H1 (cell line): ENCODE results near the gene HEXIM2. TPM values are rescaled to one million over a fixed set of nuclear protein-coding genes. Genes with fewer than 3 reads are reported as not detected.

Experiments used
- microRNA-seq, 2 experiments: library from miRNA; unstranded; fragments of <30 nt; microRNA quantifications; one replicate each; pipeline versions ENCODE4 to v1.2.0, GENCODE V29; 2016 to 2020; ENCODE audit warnings: borderline microRNAs expressed in 2 of 2, borderline number of aligned reads in 2 of 2, borderline replicate concordance in 1 of 2
- polyA plus RNA-seq, 7 experiments: library from polyadenylated mRNA; depleted of rRNA in 3 of 7; stranded (reverse) in 5 of 7; unstranded in 2 of 7; fragments of >200 nt in 5 of 7; fragments of 200-250 nt in 2 of 7; gene quantifications; 1 replicate in 5 of 7; 2 replicates in 1 of 7; 4 replicates in 1 of 7; pipeline versions ENCODE4 v1.2.1 to v1.2.3, GENCODE V29; 2011 to 2013; ENCODE audit warnings: missing spikeins in 2 of 7, mixed read lengths in 2 of 7
- small RNA-seq: library from polyadenylated mRNA; stranded (forward); fragments of <200 nt; extraction: miRNeasy Mini kit (QIAGEN cat#:217004); gene quantifications from one replicate; pipeline ENCODE3, GENCODE V24; 2013; ENCODE audit not compliant: insufficient read depth
- total RNA-seq: library from RNA; stranded (reverse); fragmentation: NEBNext Ultra II Directional; extraction: Animal tissue kit (Norgen Biotek cat#: 25700); gene quantifications from 2 replicates; pipeline ENCODE4 v1.2.1, GENCODE V29; 2021

The HEXIM2 gene
- total and polyA plus RNA-seq, 2 of the 8 experiments (the other 6 are each of a cell fraction or from before 2014, with no cell fraction given), result 7.5 to 13.2 TPM

Small RNA genes within 50 kb of the gene (microRNA-seq; reads per million reads assigned to microRNA genes)
- 0 reads per million in 2 experiments for gene MIR6784

Small RNA genes within 50 kb of the gene (small RNA-seq; reads per million reads assigned to genes)
- gene MIR6784, result not detected

Other genes with a start within 250 kb of the HEXIM2 start
- gene GFAP, start 246.4 kb upstream of the HEXIM2 start, total RNA-seq, result 1.3 and 1.6 TPM in 2 replicates
- gene GFAP, start 246.4 kb upstream of the HEXIM2 start, polyA plus RNA-seq (2011; rRNA removed), result 1.5 and 2.4 TPM in 2 replicates
- gene KIF18B, start 214.1 kb upstream of the HEXIM2 start, total RNA-seq, result 58.1 and 59.4 TPM in 2 replicates
- 39.0 and 51.1 TPM in 2 replicates for gene KIF18B, start 214.1 kb upstream of the HEXIM2 start, polyA plus RNA-seq (2011; rRNA removed)
- gene C1QL1, start 193.6 kb upstream of the HEXIM2 start, total RNA-seq, result 7.5 and 7.6 TPM in 2 replicates
- 10.5 and 16.5 TPM in 2 replicates for gene C1QL1, start 193.6 kb upstream of the HEXIM2 start, polyA plus RNA-seq (2011; rRNA removed)
- gene DCAKD, start 110.2 kb upstream of the HEXIM2 start, total RNA-seq, result 33.7 and 35.6 TPM in 2 replicates
- 52.9 and 61.8 TPM in 2 replicates for gene DCAKD, start 110.2 kb upstream of the HEXIM2 start, polyA plus RNA-seq (2011; rRNA removed)
- gene NMT1, start 100.6 kb upstream of the HEXIM2 start, total RNA-seq, result 149 and 152 TPM in 2 replicates
- 35.5 and 42.9 TPM in 2 replicates for gene NMT1, start 100.6 kb upstream of the HEXIM2 start, polyA plus RNA-seq (2011; rRNA removed)
- gene PLCD3, start 29.4 kb upstream of the HEXIM2 start, total RNA-seq, result 42.7 and 48.1 TPM in 2 replicates
- 26.5 and 32.3 TPM in 2 replicates for gene PLCD3, start 29.4 kb upstream of the HEXIM2 start, polyA plus RNA-seq (2011; rRNA removed)
- gene ACBD4, start 26.2 kb upstream of the HEXIM2 start, total RNA-seq, result 9.3 and 10.7 TPM in 2 replicates
- 7.3 and 14.2 TPM in 2 replicates for gene ACBD4, start 26.2 kb upstream of the HEXIM2 start, polyA plus RNA-seq (2011; rRNA removed)
- gene HEXIM1, start 13.4 kb upstream of the HEXIM2 start, total RNA-seq, result 36.9 and 38.3 TPM in 2 replicates
- 9.1 and 11.1 TPM in 2 replicates for gene HEXIM1, start 13.4 kb upstream of the HEXIM2 start, polyA plus RNA-seq (2011; rRNA removed)
- gene FMNL1, start 60.0 kb downstream of the HEXIM2 start, total RNA-seq, result 8.6 and 9.8 TPM in 2 replicates
- 2.5 and 5.3 TPM in 2 replicates for gene FMNL1, start 60.0 kb downstream of the HEXIM2 start, polyA plus RNA-seq (2011; rRNA removed)
- not detected in 2 replicates for gene SPATA32, start 100.2 kb downstream of the HEXIM2 start, total RNA-seq
- 0.11 and 0.24 TPM in 2 replicates for gene SPATA32, start 100.2 kb downstream of the HEXIM2 start, polyA plus RNA-seq (2011; rRNA removed)
- gene MAP3K14, start 155.1 kb downstream of the HEXIM2 start, total RNA-seq, result 6.1 and 6.7 TPM in 2 replicates
- gene MAP3K14, start 155.1 kb downstream of the HEXIM2 start, polyA plus RNA-seq (2011; rRNA removed), result 5.2 and 6.4 TPM in 2 replicates